Endometrium (tissue), 2 donors: ENCODE data around the gene TMEM17.

ENCODE experiments used
- FAIRE-seq: peaks from 2 replicates; lab custom pipeline; 2012; peaks lifted over from hg19 to GRCh38; lab: Jason Lieb, UNC
- donor health status: control.
- donor health status: control.

The TMEM17 gene

GRCh38 chr2:62506421-62506750 is 391 bp upstream of the TMEM17 start:
- no peak for FAIRE-seq

- FAIRE-seq = no peak
These were observed 766 bp downstream of the TMEM17 start for GRCh38 chr2:62505109-62505749.

- no peak for FAIRE-seq
These were observed 1.3 kb downstream of the TMEM17 start for GRCh38 chr2:62504657-62505056.

- FAIRE-seq = no peak
These were observed 4.0 kb downstream of the TMEM17 start for GRCh38 chr2:62501794-62502500.

- FAIRE-seq = no peak
These were observed 4.9 kb downstream of the TMEM17 start for GRCh38 chr2:62501069-62501468.

GRCh38 chr2:62499430-62500060 is 6.5 kb downstream of the TMEM17 start:
- no peak for FAIRE-seq

- FAIRE-seq = no peak
These were observed 7.3 kb downstream of the TMEM17 start for GRCh38 chr2:62498739-62499138.

- FAIRE-seq = no peak
These were observed 10.2 kb downstream of the TMEM17 start for GRCh38 chr2:62495761-62496160.

GRCh38 chr2:62492048-62492447 is 13.9 kb downstream of the TMEM17 start:
- no peak for FAIRE-seq

- no peak for FAIRE-seq
These were observed 16.3 kb downstream of the TMEM17 start for GRCh38 chr2:62489702-62490101.

- no peak for FAIRE-seq
These were observed 16.8 kb downstream of the TMEM17 start for GRCh38 chr2:62489162-62489561.

GRCh38 chr2:62486439-62486765 is 19.6 kb downstream of the TMEM17 start:
- no peak for FAIRE-seq

GRCh38 chr2:62485761-62486438 is 20.1 kb downstream of the TMEM17 start:
- FAIRE-seq = no peak

GRCh38 chr2:62482558-62483352 is 23.2 kb downstream of the TMEM17 start:
- no peak for FAIRE-seq

GRCh38 chr2:62479917-62480316 is 26.1 kb downstream of the TMEM17 start:
- no peak for FAIRE-seq

- no peak for FAIRE-seq
These were observed 27.9 kb downstream of the TMEM17 start for GRCh38 chr2:62478093-62478580.

GRCh38 chr2:62477573-62477972 is 28.4 kb downstream of the TMEM17 start:
- no peak for FAIRE-seq

GRCh38 chr2:62475172-62476011 is 30.6 kb downstream of the TMEM17 start:
- no peak for FAIRE-seq

GRCh38 chr2:62474176-62474575 is 31.8 kb downstream of the TMEM17 start:
- no peak for FAIRE-seq

GRCh38 chr2:62473246-62473827 is 32.7 kb downstream of the TMEM17 start:
- FAIRE-seq = no peak

GRCh38 chr2:62472312-62472711 is 33.7 kb downstream of the TMEM17 start:
- FAIRE-seq = no peak
